T-helper 2 cell treated with Interferon-gamma antibody and Interleukin-4, amounts not matched to agents 100 ng/mL and 5 ng/mL, for 36 hours (primary cell): ENCODE data around the gene TRPM3. TPM values are rescaled to one million over a fixed set of nuclear protein-coding genes. Genes with fewer than 3 reads are reported as not detected.

Experiments used
- intact Hi-C: fragments of 100-400 bp; cut with micrococcal nuclease; formaldehyde crosslinking; loops from one replicate; pipeline ENCODE4 v1.15.1; 2023
- total RNA-seq: library from RNA; stranded (reverse); gene quantifications from 2 replicates; pipeline ENCODE4 v1.2.3, GENCODE V29; 2022

Gene TRPM3
- total RNA-seq, 1 donor from 2014 or later, result not detected

GRCh38 chr9:70564468-70565335, 556.7 kb downstream of the TRPM3 start:
- intact Hi-C loops, result loop anchor here (2.0 to 10.0 kb wide), 5 partner anchors 42 to 1203 kb away; partner anchors contain the start of genes CEMIP2 and SMC5

- intact Hi-C loops, result loop anchor here (1.0 to 10.0 kb wide), 8 partner anchors 39 to 1204 kb away; partner anchors contain the start of genes CEMIP2, KLF9 and SMC5
Measured at GRCh38 chr9:70563431-70564204, 557.8 kb downstream of the TRPM3 start.

GRCh38 chr9:70563010-70563409, 558.4 kb downstream of the TRPM3 start:
- intact Hi-C loops, result loop anchor here (1.0 to 10.0 kb wide), 7 partner anchors 40 to 1204 kb away; partner anchors contain the start of genes CEMIP2 and KLF9

GRCh38 chr9:70561786-70562395, 559.5 kb downstream of the TRPM3 start:
- intact Hi-C loops, result loop anchor here (2.0 to 10.0 kb wide), 5 partner anchors 40 to 1205 kb away; partner anchors contain the start of gene CEMIP2

GRCh38 chr9:70561111-70561510, 560.3 kb downstream of the TRPM3 start:
- intact Hi-C loops, result loop anchor here (5.0 to 10.0 kb wide), 4 partner anchors 39 to 1206 kb away; partner anchors contain the start of gene CEMIP2

GRCh38 chr9:70559102-70559501, 562.3 kb downstream of the TRPM3 start:
- intact Hi-C loops, result no loop called here

- intact Hi-C loops, result no loop called here
Measured at GRCh38 chr9:70557661-70558369, 563.6 kb downstream of the TRPM3 start.

GRCh38 chr9:70556771-70557170, 564.6 kb downstream of the TRPM3 start:
- intact Hi-C loops, result no loop called here

- intact Hi-C loops, result no loop called here
Measured at GRCh38 chr9:70554881-70555280, 566.5 kb downstream of the TRPM3 start.

GRCh38 chr9:70553707-70554673, 567.4 kb downstream of the TRPM3 start:
- intact Hi-C loops, result no loop called here

GRCh38 chr9:70552561-70552960, 568.9 kb downstream of the TRPM3 start:
- intact Hi-C loops, result no loop called here

GRCh38 chr9:70551801-70552200, 569.6 kb downstream of the TRPM3 start:
- intact Hi-C loops, result no loop called here

GRCh38 chr9:70551396-70551795, 570.0 kb downstream of the TRPM3 start:
- intact Hi-C loops, result no loop called here

GRCh38 chr9:70549926-70550325, 571.5 kb downstream of the TRPM3 start:
- intact Hi-C loops, result no loop called here

- intact Hi-C loops, result no loop called here
Measured at GRCh38 chr9:70542311-70542931, 579.0 kb downstream of the TRPM3 start.

GRCh38 chr9:70540016-70540415, 581.4 kb downstream of the TRPM3 start:
- intact Hi-C loops, result no loop called here

- intact Hi-C loops, result no loop called here
Measured at GRCh38 chr9:70539526-70539925, 581.9 kb downstream of the TRPM3 start.

GRCh38 chr9:70539001-70539400, 582.4 kb downstream of the TRPM3 start:
- intact Hi-C loops, result no loop called here

GRCh38 chr9:70537084-70537483, 584.3 kb downstream of the TRPM3 start:
- intact Hi-C loops, result no loop called here
